Hematopoietic multipotent progenitor cell (in vitro differentiated cells): ENCODE data around the gene PPP1R15B. TPM values are rescaled to one million over a fixed set of nuclear protein-coding genes. Genes with fewer than 3 reads are reported as not detected.

Source experiments
- small RNA-seq: library from RNA; depleted of rRNA; stranded (forward); fragments of <200 nt; gene quantifications from one replicate; pipeline ENCODE3, GENCODE V24; 2012
- total RNA-seq: library from RNA; depleted of rRNA; stranded (reverse); fragments of >200 nt; gene quantifications from one replicate; pipeline ENCODE4 v1.2.3, GENCODE V29; 2012

The PPP1R15B gene
- total RNA-seq, 1 donor, result 30.4 TPM

Small RNA genes within 50 kb of the gene (small RNA-seq; reads per million reads assigned to genes)
- not detected for gene AL606489.2

Other genes with a start within 250 kb of the PPP1R15B start
- 8.3 TPM for gene REN, start 245.5 kb downstream of the PPP1R15B start, total RNA-seq
- gene KISS1, start 215.3 kb downstream of the PPP1R15B start, total RNA-seq, result under 0.01 TPM
- gene GOLT1A, start 197.8 kb downstream of the PPP1R15B start, total RNA-seq, result 0.54 TPM
- 1.6 TPM for gene PLEKHA6, start 51.9 kb downstream of the PPP1R15B start, total RNA-seq
- gene PIK3C2B, start 83.0 kb upstream of the PPP1R15B start, total RNA-seq, result 32.6 TPM
- 38.5 TPM for gene MDM4, start 104.6 kb upstream of the PPP1R15B start, total RNA-seq